ENCODE results near the gene SLC22A5.

Gene SLC22A5

DNA sequence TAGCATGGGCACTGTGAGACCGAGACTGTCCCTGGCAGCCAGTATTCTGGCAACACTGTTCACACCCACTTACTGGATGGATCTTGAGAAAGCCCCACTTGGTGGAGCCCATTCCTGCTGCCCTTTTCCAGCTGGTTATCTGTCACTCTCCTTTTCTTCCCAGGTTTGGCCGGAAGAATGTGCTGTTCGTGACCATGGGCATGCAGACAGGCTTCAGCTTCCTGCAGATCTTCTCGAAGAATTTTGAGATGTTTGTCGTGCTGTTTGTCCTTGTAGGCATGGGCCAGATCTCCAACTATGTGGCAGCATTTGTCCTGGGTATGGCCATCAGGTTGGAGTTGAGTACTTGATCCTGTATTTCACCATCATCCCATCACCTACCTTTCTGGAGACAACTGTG lies 14.5 kb downstream of the SLC22A5 start:
- Histone ChIP-seq H3K27me3 (no peaks in the 10 kb centered on the region), H3K27ac (no peak overlapping the region), H3K4me1 (peaks cover 12 to 39% (median 34%) of the 10 kb centered on the region in 4 donors), H3K4me3 (no peak overlapping the region), H3K9me3 (no peaks in the 10 kb centered on the region), H3K36me3 (peaks cover 0 to 29% (median 8%) of the 10 kb centered on the region in 3 donors)
- intact Hi-C loops (cut with DNase I; ENCODE audit: low total_unique reads), result no loop called here
- TF ChIP-seq, protein P1, sequence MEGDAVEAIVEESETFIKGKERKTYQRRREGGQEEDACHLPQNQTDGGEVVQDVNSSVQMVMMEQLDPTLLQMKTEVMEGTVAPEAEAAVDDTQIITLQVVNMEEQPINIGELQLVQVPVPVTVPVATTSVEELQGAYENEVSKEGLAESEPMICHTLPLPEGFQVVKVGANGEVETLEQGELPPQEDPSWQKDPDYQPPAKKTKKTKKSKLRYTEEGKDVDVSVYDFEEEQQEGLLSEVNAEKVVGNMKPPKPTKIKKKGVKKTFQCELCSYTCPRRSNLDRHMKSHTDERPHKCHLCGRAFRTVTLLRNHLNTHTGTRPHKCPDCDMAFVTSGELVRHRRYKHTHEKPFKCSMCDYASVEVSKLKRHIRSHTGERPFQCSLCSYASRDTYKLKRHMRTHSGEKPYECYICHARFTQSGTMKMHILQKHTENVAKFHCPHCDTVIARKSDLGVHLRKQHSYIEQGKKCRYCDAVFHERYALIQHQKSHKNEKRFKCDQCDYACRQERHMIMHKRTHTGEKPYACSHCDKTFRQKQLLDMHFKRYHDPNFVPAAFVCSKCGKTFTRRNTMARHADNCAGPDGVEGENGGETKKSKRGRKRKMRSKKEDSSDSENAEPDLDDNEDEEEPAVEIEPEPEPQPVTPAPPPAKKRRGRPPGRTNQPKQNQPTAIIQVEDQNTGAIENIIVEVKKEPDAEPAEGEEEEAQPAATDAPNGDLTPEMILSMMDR (IDR thresholded peaks at IDR 0.05), result no peak
- no peak for DNase-seq

DNA sequence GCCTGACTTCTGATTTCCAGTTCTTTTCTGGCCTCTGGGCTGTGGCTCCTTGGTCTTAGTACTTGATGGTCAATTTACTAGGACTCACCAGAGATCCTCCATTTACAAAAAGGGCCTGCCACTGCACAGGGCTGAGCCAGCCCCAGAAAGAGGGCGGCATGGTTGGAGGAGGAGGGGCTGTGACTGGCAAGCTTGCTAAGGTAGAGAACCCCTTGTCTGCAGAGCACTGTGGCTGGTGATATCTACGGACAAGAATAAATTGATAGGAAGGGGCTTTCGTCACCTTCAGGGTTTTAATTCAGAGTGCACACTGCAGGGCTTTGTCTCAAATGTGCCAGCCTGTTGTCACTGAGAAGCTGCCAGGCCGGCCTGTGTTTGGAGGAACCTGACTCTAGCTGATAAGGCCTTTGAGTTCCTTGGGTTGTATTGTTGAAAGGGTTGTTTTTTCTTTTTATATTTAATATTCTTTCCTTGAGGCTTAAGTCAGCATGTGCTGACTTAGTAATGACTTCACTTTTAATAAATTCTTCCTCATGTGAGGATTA lies 15.1 kb downstream of the SLC22A5 start:
- peaks cover 0 to 26% (median 8%) of the 10 kb centered on the region in 3 donors for H3K36me3 ChIP-seq
- no peak for DNase-seq
- no peak overlapping the region for H3K4me3 ChIP-seq
- intact Hi-C loops (cut with DNase I; ENCODE audit: low total_unique reads), result loop anchor here (5.0 kb wide), 1 partner anchor 38 kb away; no protein-coding TSS in a partner anchor
- H3K4me1 ChIP-seq, result peaks cover 12 to 45% (median 39%) of the 10 kb centered on the region in 4 donors
- TF ChIP-seq, protein P1 (IDR thresholded peaks at IDR 0.05), result no peak
- no peaks in the 10 kb centered on the region for H3K27me3 ChIP-seq
- H3K9me3 ChIP-seq, result no peaks in the 10 kb centered on the region
- H3K27ac ChIP-seq, result no peak overlapping the region

- peaks cover 12 to 51% (median 45%) of the 10 kb centered on the region in 4 donors for H3K4me1 ChIP-seq
- intact Hi-C loops (cut with DNase I; ENCODE audit: low total_unique reads), result loop anchor here (2.0 to 5.0 kb wide), 2 partner anchors 37 to 115 kb away; no protein-coding TSS in a partner anchor
- DNase-seq, result peak in 1 of 2 donors; percentile 49
Measured at GRCh38 chr5:132385326-132386105, 16.0 kb downstream of the SLC22A5 start.

DNA sequence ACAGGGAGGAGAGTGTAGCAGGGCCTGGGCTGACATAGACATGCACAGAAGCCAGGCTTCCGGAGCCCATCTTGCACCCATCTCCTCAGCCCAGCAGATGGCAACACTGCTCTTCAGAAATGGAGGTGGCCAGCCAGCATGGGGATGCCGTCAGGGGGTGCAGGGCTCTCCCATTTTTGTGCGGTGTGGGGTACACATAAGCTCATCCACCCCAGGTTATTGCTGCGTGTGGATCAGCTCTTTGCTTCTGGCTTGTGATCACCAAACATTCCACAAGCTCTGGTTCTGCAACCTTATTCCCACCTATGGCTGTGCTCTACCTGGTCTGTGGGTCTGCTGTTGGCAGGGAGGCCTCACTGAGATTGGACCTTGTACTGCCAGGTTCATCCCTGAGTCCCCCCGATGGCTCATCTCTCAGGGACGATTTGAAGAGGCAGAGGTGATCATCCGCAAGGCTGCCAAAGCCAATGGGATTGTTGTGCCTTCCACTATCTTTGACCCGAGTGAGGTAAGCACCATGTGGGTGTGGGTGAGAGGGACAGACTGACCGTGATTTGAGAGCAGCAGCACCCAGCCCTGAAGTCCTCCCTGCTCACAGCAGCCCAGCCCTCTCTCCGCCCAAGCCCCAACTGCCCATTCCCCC lies 17.3 kb downstream of the SLC22A5 start:
- peaks cover 0 to 14% (median 8%) of the 10 kb centered on the region in 3 donors for H3K36me3 ChIP-seq
- H3K27ac ChIP-seq, result peak overlapping the region; percentile 73 to 82
- intact Hi-C loops (cut with DNase I; ENCODE audit: low total_unique reads), result loop anchor here (2.0 to 5.0 kb wide), 2 partner anchors 36 to 114 kb away; no protein-coding TSS in a partner anchor
- H3K4me1 ChIP-seq, result peaks cover 12 to 51% (median 45%) of the 10 kb centered on the region in 4 donors
- H3K9me3 ChIP-seq, result no peaks in the 10 kb centered on the region
- no peak overlapping the region for H3K4me3 ChIP-seq
- H3K27me3 ChIP-seq, result no peaks in the 10 kb centered on the region
- TF ChIP-seq, protein P1 (IDR thresholded peaks at IDR 0.05), result peak; percentile 74 to 81
- peak; percentile 74 to 83 for DNase-seq

More at GRCh38 chr5:132385326-132386105, 16.0 kb downstream of the SLC22A5 start:
- Histone ChIP-seq H3K27me3 (no peaks in the 10 kb centered on the region), H3K27ac (peak overlapping the region; percentile 73 to 82), H3K36me3 (peaks cover 0 to 21% (median 8%) of the 10 kb centered on the region in 3 donors), H3K9me3 (no peaks in the 10 kb centered on the region), H3K4me3 (no peak overlapping the region)
- TF ChIP-seq, protein P1 (IDR thresholded peaks at IDR 0.05), result peak; percentile 61 to 75

GRCh38 chr5:132387640-132388117 lies 18.2 kb downstream of the SLC22A5 start:
- H3K4me3 ChIP-seq, result no peak overlapping the region
- peaks cover 12 to 51% (median 45%) of the 10 kb centered on the region in 4 donors for H3K4me1 ChIP-seq
- no peaks in the 10 kb centered on the region for H3K9me3 ChIP-seq

More at GRCh38 chr5:132387640-132388117, 18.2 kb downstream of the SLC22A5 start:
- H3K36me3 ChIP-seq, result peaks cover 0 to 20% (median 11%) of the 10 kb centered on the region in 3 donors
- H3K27ac ChIP-seq, result peak overlapping the region; percentile 73 to 82
- H3K27me3 ChIP-seq, result no peaks in the 10 kb centered on the region
- DNase-seq, result peak; percentile 84 to 86
- TF ChIP-seq, protein P1 (IDR thresholded peaks at IDR 0.05), result no peak
- intact Hi-C loops (cut with DNase I; ENCODE audit: low total_unique reads), result loop anchor here (2.0 to 5.0 kb wide), 2 partner anchors 35 to 113 kb away; no protein-coding TSS in a partner anchor

Data from tibial artery (tissue), 4 donors.